Stimulated activated naive CD8-positive, alpha-beta T cell treated with anti-CD3 and anti-CD28 coated beads, Interleukin-15, Interleukin-2, amounts not matched to agents 100 ng/mL and 50 ng/mL, for 24 hours (primary cell): ENCODE measurements around the gene EFNA4.

Experiments used
- H3K27ac Mint-ChIP-seq: one replicate; pipeline ENCODE4 v1.8.0; 2021; ENCODE audit warnings: mild to moderate bottlenecking, mixed read lengths
- H3K27me3 Mint-ChIP-seq: one replicate; pipeline ENCODE4 v1.8.0; 2021; ENCODE audit warnings: mixed read lengths
- H3K36me3 Mint-ChIP-seq: one replicate; pipeline ENCODE4 v1.8.0; 2021; ENCODE audit warnings: low read depth, mixed read lengths
- H3K4me1 Mint-ChIP-seq: one replicate; pipeline ENCODE4 v1.8.0; 2021; ENCODE audit warnings: low read depth, mixed read lengths
- H3K4me3 Mint-ChIP-seq: one replicate; pipeline ENCODE4 v1.8.0; 2021; ENCODE audit warnings: mild to moderate bottlenecking, mixed read lengths
- H3K9me3 Mint-ChIP-seq: one replicate; pipeline ENCODE4 v1.8.0; 2021; ENCODE audit warnings: mixed read lengths

The EFNA4 gene

DNA sequence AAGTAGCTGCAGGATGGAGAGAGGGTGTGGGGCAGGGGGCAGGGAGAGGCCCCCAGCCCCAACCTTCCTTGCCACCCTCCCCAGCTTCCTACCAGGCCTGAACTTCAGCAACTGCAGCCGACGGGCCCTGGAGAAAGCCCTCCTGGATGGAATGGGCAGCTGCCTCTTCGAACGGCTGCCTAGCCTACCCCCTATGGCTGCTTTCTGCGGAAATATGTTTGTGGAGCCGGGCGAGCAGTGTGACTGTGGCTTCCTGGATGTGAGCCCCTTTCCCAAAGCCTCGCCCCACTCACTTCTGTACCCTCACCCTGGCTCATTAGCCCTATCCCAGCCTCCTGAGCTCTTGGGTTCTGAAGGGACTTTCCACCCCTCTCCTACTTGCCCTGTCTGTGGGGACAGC lies 6.4 kb upstream of the EFNA4 start:
- Mint-ChIP-seq H3K4me1 (peaks cover 19% of the 10 kb centered on the region), H3K27me3 (no peaks in the 10 kb centered on the region), H3K36me3 (peaks cover 18% of the 10 kb centered on the region), H3K4me3 (no peak overlapping the region), H3K9me3 (no peaks in the 10 kb centered on the region), H3K27ac (no peak overlapping the region)

DNA sequence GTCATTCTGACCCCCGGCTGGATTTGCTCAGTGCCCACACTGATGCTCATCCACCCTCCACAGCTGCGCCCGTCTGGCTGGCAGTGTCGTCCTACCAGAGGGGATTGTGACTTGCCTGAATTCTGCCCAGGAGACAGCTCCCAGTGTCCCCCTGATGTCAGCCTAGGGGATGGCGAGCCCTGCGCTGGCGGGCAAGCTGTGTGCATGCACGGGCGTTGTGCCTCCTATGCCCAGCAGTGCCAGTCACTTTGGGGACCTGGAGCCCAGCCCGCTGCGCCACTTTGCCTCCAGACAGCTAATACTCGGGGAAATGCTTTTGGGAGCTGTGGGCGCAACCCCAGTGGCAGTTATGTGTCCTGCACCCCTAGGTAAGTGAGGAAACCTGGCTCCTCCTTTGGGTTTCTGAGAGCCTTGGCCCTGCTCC lies 5.7 kb upstream of the EFNA4 start:
- H3K9me3 Mint-ChIP-seq: no peaks in the 10 kb centered on the region
- H3K27ac Mint-ChIP-seq: no peak overlapping the region

DNA sequence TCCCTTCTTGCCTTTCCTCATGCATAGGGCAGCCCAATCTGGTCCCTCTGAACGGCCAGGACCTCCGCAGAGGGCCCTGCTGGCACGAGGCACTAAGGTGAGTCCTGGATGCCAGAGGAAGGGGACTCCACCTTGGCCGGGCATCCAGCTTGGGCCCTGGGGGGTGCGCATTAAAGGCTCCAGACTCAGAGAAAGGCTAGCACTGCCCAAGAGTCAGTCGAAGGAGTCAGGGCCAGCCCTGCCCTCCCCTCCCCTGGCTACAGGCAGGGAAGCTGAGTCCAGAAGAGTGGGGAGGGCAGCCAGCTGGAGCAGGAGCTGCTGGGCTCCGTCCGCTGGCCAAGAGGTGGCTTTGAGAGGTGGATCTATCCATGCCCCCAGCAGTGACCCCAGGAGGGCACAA lies 2.8 kb upstream of the EFNA4 start:
- H3K9me3 Mint-ChIP-seq: no peaks in the 10 kb centered on the region
- H3K27me3 Mint-ChIP-seq: no peaks in the 10 kb centered on the region
- H3K27ac Mint-ChIP-seq: no peak overlapping the region
- H3K4me1 Mint-ChIP-seq: peaks cover 30% of the 10 kb centered on the region
- peaks cover 18% of the 10 kb centered on the region for H3K36me3 Mint-ChIP-seq
- no peak overlapping the region for H3K4me3 Mint-ChIP-seq

More for the DNA sequence above, 5.7 kb upstream of the EFNA4 start:
- H3K4me3 Mint-ChIP-seq: no peak overlapping the region
- H3K36me3 Mint-ChIP-seq: peaks cover 18% of the 10 kb centered on the region
- no peaks in the 10 kb centered on the region for H3K27me3 Mint-ChIP-seq
- peaks cover 18% of the 10 kb centered on the region for H3K4me1 Mint-ChIP-seq

GRCh38 chr1:155061381-155062150 lies 2.0 kb upstream of the EFNA4 start:
- H3K4me1 Mint-ChIP-seq: peaks cover 30% of the 10 kb centered on the region
- H3K4me3 Mint-ChIP-seq: no peak overlapping the region
- peaks cover 15% of the 10 kb centered on the region for H3K36me3 Mint-ChIP-seq
- no peaks in the 10 kb centered on the region for H3K9me3 Mint-ChIP-seq
- H3K27ac Mint-ChIP-seq: no peak overlapping the region
- H3K27me3 Mint-ChIP-seq: no peaks in the 10 kb centered on the region

DNA sequence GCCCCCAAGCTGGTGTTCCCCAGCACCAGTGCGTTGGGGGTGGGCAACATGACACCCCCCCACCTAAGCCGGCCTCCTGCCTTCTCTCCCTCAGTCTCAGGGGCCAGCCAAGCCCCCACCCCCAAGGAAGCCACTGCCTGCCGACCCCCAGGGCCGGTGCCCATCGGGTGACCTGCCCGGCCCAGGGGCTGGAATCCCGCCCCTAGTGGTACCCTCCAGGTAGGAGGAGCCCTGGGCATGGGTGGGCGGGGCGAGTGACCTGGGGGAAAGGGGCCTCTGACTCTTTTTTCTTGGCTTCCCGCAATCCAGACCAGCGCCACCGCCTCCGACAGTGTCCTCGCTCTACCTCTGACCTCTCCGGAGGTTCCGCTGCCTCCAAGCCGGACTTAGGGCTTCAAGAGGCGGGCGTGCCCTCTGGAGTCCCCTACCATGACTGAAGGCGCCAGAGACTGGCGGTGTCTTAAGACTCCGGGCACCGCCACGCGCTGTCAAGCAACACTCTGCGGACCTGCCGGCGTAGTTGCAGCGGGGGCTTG lies 1.3 kb upstream of the EFNA4 start:
- Mint-ChIP-seq H3K27me3 (no peaks in the 10 kb centered on the region), H3K4me3 (no peak overlapping the region), H3K9me3 (no peaks in the 10 kb centered on the region), H3K36me3 (peaks cover 13% of the 10 kb centered on the region), H3K4me1 (peaks cover 30% of the 10 kb centered on the region), H3K27ac (no peak overlapping the region)

DNA sequence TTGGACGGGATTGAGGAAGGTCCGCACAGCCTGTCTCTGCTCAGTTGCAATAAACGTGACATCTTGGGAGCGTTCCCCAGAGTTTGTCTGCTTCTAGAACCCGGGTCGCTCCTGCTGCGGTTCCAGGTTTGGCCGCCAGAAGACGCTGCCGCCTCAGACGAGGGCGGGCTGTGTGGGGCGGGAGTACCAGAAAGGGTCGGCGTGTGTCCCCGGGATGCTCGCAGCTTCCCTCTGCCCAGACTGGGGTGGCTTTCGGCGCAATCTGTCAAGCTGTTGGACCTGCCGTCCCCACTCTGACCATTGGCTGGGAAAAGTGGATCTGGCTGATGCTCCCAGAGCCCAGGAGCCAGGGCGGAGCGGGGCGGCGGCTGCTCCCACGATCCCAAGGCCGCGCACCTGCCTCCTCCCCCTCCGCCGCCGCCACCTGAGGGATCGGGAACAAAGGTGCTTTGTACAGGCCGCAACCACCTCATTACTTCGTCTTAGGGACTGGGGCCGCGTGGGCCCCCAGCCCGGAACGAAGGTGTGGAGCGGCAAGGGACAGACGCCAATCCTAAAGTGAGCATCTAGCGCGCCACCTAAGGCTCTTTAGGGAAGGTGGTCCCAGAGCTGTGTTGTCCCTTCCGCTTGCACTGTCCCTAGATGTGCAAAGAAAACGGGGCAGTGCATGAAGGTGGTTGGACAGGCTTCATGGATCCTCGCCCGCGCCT lies 683 bp upstream of the EFNA4 start:
- H3K4me3 Mint-ChIP-seq: peak overlapping the region; percentile 77
- peak overlapping the region; percentile 32 for H3K27ac Mint-ChIP-seq
- no peaks in the 10 kb centered on the region for H3K9me3 Mint-ChIP-seq
- peaks cover 30% of the 10 kb centered on the region for H3K4me1 Mint-ChIP-seq
- peaks cover 13% of the 10 kb centered on the region for H3K36me3 Mint-ChIP-seq
- no peaks in the 10 kb centered on the region for H3K27me3 Mint-ChIP-seq

DNA sequence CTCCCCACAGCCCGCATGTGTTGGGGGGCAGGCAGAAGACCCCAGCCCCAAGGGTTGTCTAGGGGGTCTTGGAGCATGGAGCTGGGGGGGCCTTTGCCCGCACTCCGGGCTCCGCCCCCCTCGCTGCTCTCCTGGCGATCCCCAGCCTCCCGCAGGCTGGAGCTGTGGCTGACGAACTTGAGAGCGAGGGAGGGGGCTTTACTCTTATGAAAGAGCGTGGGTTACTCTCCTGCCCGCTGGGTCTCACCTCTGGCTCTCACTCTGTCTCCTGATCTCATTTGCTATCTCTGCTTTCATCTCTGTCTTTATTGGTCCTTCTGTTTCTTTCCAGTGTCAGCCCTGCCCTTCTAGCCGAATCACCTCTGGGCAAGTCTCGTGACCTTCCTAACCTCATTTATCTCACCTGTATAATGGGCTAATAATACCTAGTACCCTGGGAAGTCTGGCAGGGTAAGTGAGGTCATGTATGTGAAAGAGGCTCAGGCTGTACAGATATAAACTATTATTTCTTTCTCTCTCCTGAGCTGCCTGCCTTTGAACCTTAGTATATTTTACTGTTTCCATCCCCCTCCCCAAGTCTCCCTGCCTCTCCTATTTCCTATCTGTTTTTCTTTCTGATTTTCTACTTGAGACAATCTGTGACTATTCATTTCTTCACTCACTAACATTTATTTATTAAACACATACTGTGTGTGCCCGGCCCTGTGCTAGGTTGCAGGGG lies 731 bp downstream of the EFNA4 start:
- Mint-ChIP-seq H3K27me3 (no peaks in the 10 kb centered on the region), H3K36me3 (peaks cover 5% of the 10 kb centered on the region), H3K4me3 (peak overlapping the region; percentile 79), H3K4me1 (peaks cover 30% of the 10 kb centered on the region), H3K27ac (no peak overlapping the region), H3K9me3 (no peaks in the 10 kb centered on the region)

GRCh38 chr1:155064832-155065429 lies 1.4 kb downstream of the EFNA4 start:
- no peaks in the 10 kb centered on the region for H3K9me3 Mint-ChIP-seq
- no peak overlapping the region for H3K27ac Mint-ChIP-seq
- H3K27me3 Mint-ChIP-seq: no peaks in the 10 kb centered on the region
- H3K4me3 Mint-ChIP-seq: peak overlapping the region; percentile 79
- peaks cover 30% of the 10 kb centered on the region for H3K4me1 Mint-ChIP-seq
- peaks cover 5% of the 10 kb centered on the region for H3K36me3 Mint-ChIP-seq

- Mint-ChIP-seq H3K9me3 (no peaks in the 10 kb centered on the region), H3K36me3 (no peaks in the 10 kb centered on the region), H3K27me3 (no peaks in the 10 kb centered on the region), H3K27ac (no peak overlapping the region), H3K4me1 (peaks cover 37% of the 10 kb centered on the region), H3K4me3 (no peak overlapping the region)
These were observed 3.2 kb downstream of the EFNA4 start for GRCh38 chr1:155066777-155067176.

GRCh38 chr1:155068599-155068998 lies 5.1 kb downstream of the EFNA4 start:
- H3K9me3 Mint-ChIP-seq: no peaks in the 10 kb centered on the region
- H3K4me3 Mint-ChIP-seq: no peak overlapping the region
- H3K27ac Mint-ChIP-seq: no peak overlapping the region
- H3K27me3 Mint-ChIP-seq: no peaks in the 10 kb centered on the region
- peaks cover 23% of the 10 kb centered on the region for H3K4me1 Mint-ChIP-seq
- no peaks in the 10 kb centered on the region for H3K36me3 Mint-ChIP-seq

DNA sequence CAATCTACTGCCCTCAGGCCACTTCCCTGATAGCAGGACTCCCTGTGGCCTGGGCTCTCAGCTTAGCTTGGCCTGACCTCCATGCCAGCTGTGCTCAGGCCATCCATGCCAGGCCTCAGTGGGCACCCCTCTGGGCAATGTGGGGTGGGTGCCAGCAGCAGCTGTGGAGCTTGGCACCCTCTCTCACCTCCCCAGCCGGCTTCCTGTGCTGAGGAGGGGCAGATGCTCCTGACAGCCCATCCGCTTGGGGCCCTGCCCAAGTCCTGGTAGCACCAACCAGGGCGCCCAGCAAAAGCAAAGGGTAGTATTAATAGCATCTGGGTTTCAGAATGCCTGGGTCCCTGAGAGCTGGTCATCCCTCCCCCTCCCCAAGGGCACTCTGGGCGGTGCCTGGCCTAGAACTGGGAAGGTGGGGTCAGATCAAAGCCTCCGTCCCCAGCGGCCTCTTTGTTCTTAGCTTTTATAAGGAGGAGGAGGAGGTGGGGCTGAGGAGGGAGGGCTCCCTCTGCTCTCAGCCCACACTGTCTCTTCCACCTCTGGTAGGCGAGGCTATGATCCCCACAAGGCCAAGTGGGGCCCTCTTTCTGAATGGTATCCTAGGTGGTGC lies 6.1 kb downstream of the EFNA4 start:
- Mint-ChIP-seq H3K36me3 (no peaks in the 10 kb centered on the region), H3K9me3 (no peaks in the 10 kb centered on the region), H3K27ac (no peak overlapping the region), H3K27me3 (no peaks in the 10 kb centered on the region), H3K4me1 (peaks cover 21% of the 10 kb centered on the region), H3K4me3 (no peak overlapping the region)

DNA sequence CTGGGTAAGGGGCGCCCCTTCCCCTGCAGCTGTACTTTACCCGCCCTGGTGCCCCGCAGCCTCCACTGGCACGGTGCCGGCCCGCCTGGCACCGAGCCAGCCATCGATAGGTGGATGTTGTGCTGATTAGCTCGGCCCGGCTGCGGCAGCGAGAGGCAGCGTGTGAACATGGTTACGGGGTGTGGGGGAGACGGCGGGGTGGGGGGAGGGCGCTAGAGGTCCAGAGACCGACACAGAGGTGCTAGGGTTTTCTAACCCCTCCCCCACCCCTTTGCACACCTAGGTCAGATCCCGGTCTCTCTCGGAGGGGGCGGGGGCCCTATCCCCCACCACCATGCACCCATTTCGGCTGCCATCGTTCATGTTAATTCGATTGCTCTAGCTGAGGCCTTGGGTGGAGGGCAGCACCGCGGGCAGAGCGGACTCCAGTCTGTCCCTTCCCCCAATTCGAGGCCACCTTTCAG lies 6.7 kb downstream of the EFNA4 start:
- Mint-ChIP-seq H3K27ac (no peak overlapping the region), H3K4me1 (peaks cover 17% of the 10 kb centered on the region), H3K36me3 (no peaks in the 10 kb centered on the region), H3K27me3 (no peaks in the 10 kb centered on the region), H3K9me3 (no peaks in the 10 kb centered on the region), H3K4me3 (peak overlapping the region; percentile 39)

- H3K4me1 Mint-ChIP-seq: peaks cover 17% of the 10 kb centered on the region
These were observed 7.4 kb downstream of the EFNA4 start for GRCh38 chr1:155070721-155071569.

More at GRCh38 chr1:155070721-155071569, 7.4 kb downstream of the EFNA4 start:
- no peak overlapping the region for H3K27ac Mint-ChIP-seq
- H3K27me3 Mint-ChIP-seq: no peaks in the 10 kb centered on the region
- H3K4me3 Mint-ChIP-seq: peak overlapping the region; percentile 39
- no peaks in the 10 kb centered on the region for H3K9me3 Mint-ChIP-seq
- no peaks in the 10 kb centered on the region for H3K36me3 Mint-ChIP-seq
